Embryonic facial prominence (tissue), 1 donor: ENCODE data around the gene SLC9A3.

Experiments used
- DNase-seq: peaks from one replicate; pipeline ENCODE4 v3.0.0-alpha.2; 2016; ENCODE audit errors: extremely low spot score

SLC9A3 gene

GRCh38 chr5:460273-460625 lies 64.0 kb downstream of the SLC9A3 start:
- no peak for DNase-seq

GRCh38 chr5:459562-460272 lies 64.5 kb downstream of the SLC9A3 start:
- DNase-seq = no peak

- no peak for DNase-seq
Measured at GRCh38 chr5:458547-459353, 65.5 kb downstream of the SLC9A3 start.

- no peak for DNase-seq
Measured at GRCh38 chr5:457195-457961, 66.9 kb downstream of the SLC9A3 start.

GRCh38 chr5:456351-457194 lies 67.7 kb downstream of the SLC9A3 start:
- no peak for DNase-seq

- no peak for DNase-seq
Measured at GRCh38 chr5:455806-456205, 68.4 kb downstream of the SLC9A3 start.

- DNase-seq = no peak
Measured at GRCh38 chr5:454936-455335, 69.3 kb downstream of the SLC9A3 start.

- DNase-seq = no peak
Measured at GRCh38 chr5:453725-454481, 70.3 kb downstream of the SLC9A3 start.

GRCh38 chr5:452978-453710 lies 71.1 kb downstream of the SLC9A3 start:
- DNase-seq = no peak

GRCh38 chr5:451587-452458 lies 72.4 kb downstream of the SLC9A3 start:
- no peak for DNase-seq

GRCh38 chr5:449151-449550 lies 75.1 kb downstream of the SLC9A3 start:
- no peak for DNase-seq

GRCh38 chr5:448766-449090 lies 75.5 kb downstream of the SLC9A3 start:
- no peak for DNase-seq

GRCh38 chr5:448061-448765 lies 76.0 kb downstream of the SLC9A3 start:
- DNase-seq = no peak

- no peak for DNase-seq
Measured at GRCh38 chr5:447501-447900, 76.7 kb downstream of the SLC9A3 start.

GRCh38 chr5:446883-447263 lies 77.4 kb downstream of the SLC9A3 start:
- no peak for DNase-seq

GRCh38 chr5:446066-446882 lies 78.0 kb downstream of the SLC9A3 start:
- DNase-seq = no peak

- no peak for DNase-seq
Measured at GRCh38 chr5:445591-445990, 78.7 kb downstream of the SLC9A3 start.

- DNase-seq = no peak
Measured at GRCh38 chr5:444226-444625, 80.0 kb downstream of the SLC9A3 start.
